Measurements from ENCODE around the gene TNFRSF21.

TNFRSF21 gene

DNA sequence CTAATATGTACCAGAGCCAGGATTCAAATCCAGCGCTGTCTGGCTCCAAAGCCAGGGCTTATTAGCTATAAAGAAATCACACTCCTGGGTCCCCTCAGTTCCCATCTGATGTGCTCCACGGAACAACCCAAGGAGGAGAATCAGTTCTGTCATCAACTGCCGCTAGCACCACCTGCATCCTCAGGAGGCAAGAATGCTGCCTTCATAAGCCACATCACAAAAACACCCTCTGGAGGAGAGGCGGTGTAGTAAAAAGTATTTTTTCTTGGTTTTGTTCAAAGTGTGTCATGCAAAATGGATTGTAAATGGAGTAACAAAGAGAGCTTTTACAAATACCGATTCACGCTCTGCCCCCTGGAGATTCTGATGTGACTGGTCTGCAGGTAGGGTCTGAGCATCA is 57.1 kb downstream of the TNFRSF21 start:
- no peak overlapping the region for H3K27ac ChIP-seq (ENCODE audit: low read length)
- H3K9ac ChIP-seq (ENCODE audit: low read length in 2 of 2) = no peak overlapping the region
- no peak overlapping the region for H3K4me3 ChIP-seq (ENCODE audit: low read length in 2 of 2)
- peaks cover 3 to 7% of the 10 kb centered on the region in 2 donors for H3K36me3 ChIP-seq (ENCODE audit: control insufficient read depth in 2 of 2, insufficient read depth in 2 of 2, low read length in 2 of 2)
- H3K4me1 ChIP-seq (ENCODE audit: control insufficient read depth, insufficient read depth, low read length) = peaks cover 3% of the 10 kb centered on the region
- H3K27me3 ChIP-seq (ENCODE audit: control insufficient read depth in 1 of 2, insufficient read depth in 2 of 2, low read length in 2 of 2) = no peaks in the 10 kb centered on the region
- no peaks in the 10 kb centered on the region for H3K9me3 ChIP-seq (ENCODE audit: control insufficient read depth in 2 of 2, low read length in 2 of 2)

DNA sequence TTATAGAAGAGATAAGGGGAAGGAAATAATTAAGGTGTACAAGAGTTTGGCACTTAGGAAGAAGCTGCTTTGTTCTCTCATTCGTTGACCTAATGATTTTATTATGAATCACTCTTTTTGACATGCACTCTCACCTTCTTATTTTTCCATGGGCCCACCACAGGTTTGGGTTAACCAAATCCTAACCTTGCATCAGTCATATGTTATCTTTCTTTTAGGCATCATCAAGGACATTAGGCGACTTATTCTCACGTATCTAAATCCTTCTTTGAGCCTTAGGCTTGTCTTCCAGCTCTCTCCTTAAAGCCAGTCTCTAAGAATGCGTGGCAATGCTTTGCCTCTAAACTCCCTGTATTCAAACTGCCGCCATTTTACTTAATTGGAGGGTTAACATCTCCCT is 58.3 kb downstream of the TNFRSF21 start:
- peaks cover 3 to 7% of the 10 kb centered on the region in 2 donors for H3K36me3 ChIP-seq (ENCODE audit: control insufficient read depth in 2 of 2, insufficient read depth in 2 of 2, low read length in 2 of 2)
- peaks cover 3% of the 10 kb centered on the region for H3K4me1 ChIP-seq (ENCODE audit: control insufficient read depth, insufficient read depth, low read length)
- no peak overlapping the region for H3K4me3 ChIP-seq (ENCODE audit: low read length in 2 of 2)
- H3K27me3 ChIP-seq (ENCODE audit: control insufficient read depth in 1 of 2, insufficient read depth in 2 of 2, low read length in 2 of 2) = no peaks in the 10 kb centered on the region
- no peak overlapping the region for H3K27ac ChIP-seq (ENCODE audit: low read length)
- no peaks in the 10 kb centered on the region for H3K9me3 ChIP-seq (ENCODE audit: control insufficient read depth in 2 of 2, low read length in 2 of 2)
- no peak overlapping the region for H3K9ac ChIP-seq (ENCODE audit: low read length in 2 of 2)

DNA sequence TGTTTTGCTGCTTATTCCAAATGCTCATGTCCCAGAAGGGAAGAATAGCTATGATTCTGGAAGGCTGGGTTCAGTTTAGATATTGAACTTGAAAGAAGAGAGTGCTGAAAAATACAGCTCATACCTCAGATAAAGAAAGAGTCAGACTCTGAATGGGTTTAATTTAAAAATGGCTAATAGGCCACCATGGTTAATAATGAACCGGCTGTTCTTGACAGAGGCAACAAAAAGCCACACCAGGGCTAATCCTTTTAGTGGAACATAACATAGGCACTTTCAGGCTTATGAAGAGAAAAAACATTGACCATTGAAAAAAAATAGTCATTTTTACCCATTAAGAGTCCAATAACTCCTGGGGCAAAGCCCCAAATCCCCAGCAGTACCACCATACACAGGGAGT is 59.4 kb downstream of the TNFRSF21 start:
- H3K27ac ChIP-seq (ENCODE audit: low read length) = no peak overlapping the region
- H3K4me1 ChIP-seq (ENCODE audit: control insufficient read depth, insufficient read depth, low read length) = peaks cover 3% of the 10 kb centered on the region
- H3K4me3 ChIP-seq (ENCODE audit: low read length in 2 of 2) = no peak overlapping the region
- no peak overlapping the region for H3K9ac ChIP-seq (ENCODE audit: low read length in 2 of 2)
- no peaks in the 10 kb centered on the region for H3K9me3 ChIP-seq (ENCODE audit: control insufficient read depth in 2 of 2, low read length in 2 of 2)
- H3K36me3 ChIP-seq (ENCODE audit: control insufficient read depth in 2 of 2, insufficient read depth in 2 of 2, low read length in 2 of 2) = peaks cover 3 to 7% of the 10 kb centered on the region in 2 donors
- no peaks in the 10 kb centered on the region for H3K27me3 ChIP-seq (ENCODE audit: control insufficient read depth in 1 of 2, insufficient read depth in 2 of 2, low read length in 2 of 2)

DNA sequence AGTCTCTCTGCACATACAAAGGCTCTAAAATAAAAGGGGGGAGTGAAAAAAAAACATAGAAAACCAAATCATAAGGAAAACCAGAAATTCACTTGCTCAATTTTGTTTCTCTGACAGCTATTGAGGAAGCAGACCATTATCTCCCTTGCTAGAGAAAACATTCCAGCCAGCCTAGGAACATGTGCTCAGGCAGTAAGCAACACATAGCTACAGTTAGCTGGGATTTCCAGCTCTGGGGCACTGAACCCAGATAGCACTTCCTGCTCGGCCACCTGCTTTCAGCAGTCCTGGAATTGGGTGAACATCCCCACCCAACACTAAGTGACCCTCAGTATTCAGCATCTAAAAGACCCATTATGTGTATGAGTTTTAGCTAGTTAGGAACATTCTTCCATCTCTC is 61.3 kb downstream of the TNFRSF21 start:
- no peak overlapping the region for H3K4me3 ChIP-seq (ENCODE audit: low read length in 2 of 2)
- no peaks in the 10 kb centered on the region for H3K27me3 ChIP-seq (ENCODE audit: control insufficient read depth in 1 of 2, insufficient read depth in 2 of 2, low read length in 2 of 2)
- no peak overlapping the region for H3K27ac ChIP-seq (ENCODE audit: low read length)
- peaks cover 3% of the 10 kb centered on the region for H3K4me1 ChIP-seq (ENCODE audit: control insufficient read depth, insufficient read depth, low read length)
- peaks cover 3 to 7% of the 10 kb centered on the region in 2 donors for H3K36me3 ChIP-seq (ENCODE audit: control insufficient read depth in 2 of 2, insufficient read depth in 2 of 2, low read length in 2 of 2)
- H3K9me3 ChIP-seq (ENCODE audit: control insufficient read depth in 2 of 2, low read length in 2 of 2) = no peaks in the 10 kb centered on the region
- no peak overlapping the region for H3K9ac ChIP-seq (ENCODE audit: low read length in 2 of 2)

DNA sequence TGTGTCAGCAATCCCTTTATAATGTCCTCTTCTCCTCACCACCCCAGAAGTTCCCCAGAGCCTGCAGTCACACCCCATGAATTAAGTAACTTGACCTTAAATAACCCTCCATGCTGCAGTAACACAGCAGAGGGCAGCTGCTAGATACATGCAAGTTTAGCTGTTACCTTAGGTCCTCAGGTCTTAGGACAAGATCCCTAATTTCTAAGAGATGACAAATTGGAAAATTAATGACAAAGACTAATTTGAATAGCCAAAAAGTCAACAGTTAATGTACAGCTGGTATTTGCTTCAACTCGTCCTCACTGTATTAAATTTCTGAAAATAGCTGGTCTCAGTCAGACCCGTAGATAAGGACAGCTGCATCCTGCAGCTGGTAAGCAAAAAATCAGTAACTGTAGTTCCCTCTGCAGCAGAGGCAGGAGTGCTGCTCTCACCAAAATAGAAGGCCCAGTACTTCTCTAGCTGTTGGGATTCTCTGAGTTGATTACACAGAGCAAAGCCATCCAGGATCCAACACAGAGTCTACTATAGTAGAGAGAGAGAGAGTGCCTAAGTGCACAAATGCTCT is 62.4 kb downstream of the TNFRSF21 start:
- H3K4me1 ChIP-seq (ENCODE audit: control insufficient read depth, insufficient read depth, low read length) = peaks cover 4% of the 10 kb centered on the region

DNA sequence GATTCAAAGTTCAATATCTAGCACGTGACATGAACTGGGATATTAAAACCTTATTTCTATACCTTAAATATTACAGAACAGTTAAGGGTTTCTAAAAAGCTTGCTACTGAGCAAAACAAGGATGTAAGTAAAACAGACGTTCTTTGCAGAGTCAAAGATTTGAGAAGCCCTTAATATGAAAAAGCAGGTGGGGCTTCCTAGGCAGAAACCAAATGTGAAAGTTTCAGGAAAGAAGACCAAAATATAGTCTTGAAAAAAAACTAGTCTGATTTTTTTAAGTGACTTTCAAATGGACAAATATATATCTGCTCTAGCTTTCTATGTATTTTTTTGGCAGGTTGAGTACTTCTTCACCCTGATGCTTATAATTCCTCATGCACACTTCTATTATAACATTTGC is 63.2 kb downstream of the TNFRSF21 start:
- H3K4me1 ChIP-seq (ENCODE audit: control insufficient read depth, insufficient read depth, low read length) = peaks cover 10% of the 10 kb centered on the region
- no peaks in the 10 kb centered on the region for H3K9me3 ChIP-seq (ENCODE audit: control insufficient read depth in 2 of 2, low read length in 2 of 2)
- no peak overlapping the region for H3K9ac ChIP-seq (ENCODE audit: low read length in 2 of 2)
- H3K4me3 ChIP-seq (ENCODE audit: low read length in 2 of 2) = no peak overlapping the region
- H3K27me3 ChIP-seq (ENCODE audit: control insufficient read depth in 1 of 2, insufficient read depth in 2 of 2, low read length in 2 of 2) = no peaks in the 10 kb centered on the region
- no peak overlapping the region for H3K27ac ChIP-seq (ENCODE audit: low read length)
- H3K36me3 ChIP-seq (ENCODE audit: control insufficient read depth in 2 of 2, insufficient read depth in 2 of 2, low read length in 2 of 2) = no peaks in the 10 kb centered on the region

More for the DNA sequence above, 62.4 kb downstream of the TNFRSF21 start:
- Histone ChIP-seq H3K9me3 (ENCODE audit: control insufficient read depth in 2 of 2, low read length in 2 of 2) (no peaks in the 10 kb centered on the region), H3K4me3 (ENCODE audit: low read length in 2 of 2) (no peak overlapping the region), H3K9ac (ENCODE audit: low read length in 2 of 2) (no peak overlapping the region), H3K27me3 (ENCODE audit: control insufficient read depth in 1 of 2, insufficient read depth in 2 of 2, low read length in 2 of 2) (no peaks in the 10 kb centered on the region), H3K36me3 (ENCODE audit: control insufficient read depth in 2 of 2, insufficient read depth in 2 of 2, low read length in 2 of 2) (peaks cover 0 to 3% of the 10 kb centered on the region in 2 donors), H3K27ac (ENCODE audit: low read length) (no peak overlapping the region)

DNA sequence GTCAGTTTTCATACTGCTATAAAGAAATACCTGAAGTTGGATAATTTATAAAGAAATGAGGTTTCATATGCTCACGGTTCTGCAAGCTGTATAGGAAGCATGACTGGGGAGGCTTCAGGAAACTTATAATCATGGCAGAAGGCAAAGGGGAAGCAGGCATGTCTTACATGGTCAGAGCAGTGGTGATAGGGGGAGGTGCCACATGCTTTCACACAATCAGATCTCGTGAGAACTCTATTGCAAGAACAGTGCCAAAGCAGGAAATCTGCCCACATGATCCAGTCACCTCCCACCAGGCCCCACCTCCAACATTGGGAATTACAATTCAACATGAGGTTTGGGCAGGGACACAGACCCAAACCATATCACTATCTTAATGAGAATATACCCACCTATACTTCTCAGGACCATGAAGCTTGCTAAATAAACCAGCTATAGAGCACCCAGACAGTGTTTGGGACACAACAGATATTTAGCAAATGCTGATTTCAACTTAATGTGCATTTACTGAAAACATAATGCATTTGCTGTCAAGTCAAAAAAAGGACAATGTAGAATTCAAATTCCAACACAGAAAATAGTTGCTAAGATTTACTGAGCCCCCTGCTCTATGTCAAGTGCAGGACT is 63.8 kb downstream of the TNFRSF21 start:
- Histone ChIP-seq H3K36me3 (ENCODE audit: control insufficient read depth in 2 of 2, insufficient read depth in 2 of 2, low read length in 2 of 2) (no peaks in the 10 kb centered on the region), H3K9ac (ENCODE audit: low read length in 2 of 2) (no peak overlapping the region), H3K27me3 (ENCODE audit: control insufficient read depth in 1 of 2, insufficient read depth in 2 of 2, low read length in 2 of 2) (no peaks in the 10 kb centered on the region), H3K9me3 (ENCODE audit: control insufficient read depth in 2 of 2, low read length in 2 of 2) (no peaks in the 10 kb centered on the region), H3K4me1 (ENCODE audit: control insufficient read depth, insufficient read depth, low read length) (peaks cover 10% of the 10 kb centered on the region), H3K27ac (ENCODE audit: low read length) (no peak overlapping the region), H3K4me3 (ENCODE audit: low read length in 2 of 2) (no peak overlapping the region)

DNA sequence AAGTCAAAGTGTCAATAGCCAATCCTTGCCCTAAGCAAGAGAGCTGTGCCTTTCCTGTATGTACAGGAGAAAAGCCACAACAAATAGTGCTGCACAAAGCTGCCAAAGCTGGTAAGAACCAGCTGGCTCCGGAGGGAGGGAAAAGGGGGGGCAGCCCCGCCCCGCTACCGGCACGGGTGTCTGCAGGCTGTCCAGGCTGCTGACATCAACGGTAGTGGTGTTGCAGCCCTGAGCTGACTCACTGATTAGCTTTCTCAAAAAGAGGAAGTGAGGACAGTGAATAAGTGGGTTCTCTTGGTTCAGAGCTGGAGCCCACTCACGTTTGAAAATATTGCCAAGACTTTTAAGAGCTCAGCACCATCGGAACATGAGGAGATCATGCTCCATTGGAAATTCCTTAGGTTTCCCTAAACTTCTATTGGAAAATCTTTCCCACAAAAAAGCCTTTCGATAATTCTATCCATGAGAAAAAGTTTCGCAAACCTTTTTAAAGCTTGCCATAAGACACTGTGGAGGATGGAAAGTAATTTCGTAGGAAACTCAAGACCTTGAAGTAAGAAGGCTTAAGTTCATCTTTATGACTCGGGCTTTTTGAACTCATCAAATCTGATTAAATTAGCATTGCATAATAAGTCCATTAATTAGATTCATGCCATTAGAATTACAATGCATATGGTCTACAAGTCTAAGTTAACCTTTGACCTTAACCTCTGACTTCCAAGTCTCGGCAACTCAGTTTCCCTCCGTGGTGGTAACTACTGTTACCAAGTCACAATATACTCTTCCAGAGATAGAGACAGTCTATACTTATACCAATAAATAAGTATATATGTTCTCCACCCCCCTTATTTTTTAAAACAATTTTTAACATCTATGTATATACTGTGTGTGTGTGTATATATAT is 67.0 kb downstream of the TNFRSF21 start:
- Histone ChIP-seq H3K27ac (ENCODE audit: low read length) (peak overlapping the region; percentile 70), H3K4me1 (ENCODE audit: control insufficient read depth, insufficient read depth, low read length) (peaks cover 7% of the 10 kb centered on the region), H3K4me3 (ENCODE audit: low read length in 2 of 2) (peak overlapping the region in 1 of 2 donors; percentile 10)

DNA sequence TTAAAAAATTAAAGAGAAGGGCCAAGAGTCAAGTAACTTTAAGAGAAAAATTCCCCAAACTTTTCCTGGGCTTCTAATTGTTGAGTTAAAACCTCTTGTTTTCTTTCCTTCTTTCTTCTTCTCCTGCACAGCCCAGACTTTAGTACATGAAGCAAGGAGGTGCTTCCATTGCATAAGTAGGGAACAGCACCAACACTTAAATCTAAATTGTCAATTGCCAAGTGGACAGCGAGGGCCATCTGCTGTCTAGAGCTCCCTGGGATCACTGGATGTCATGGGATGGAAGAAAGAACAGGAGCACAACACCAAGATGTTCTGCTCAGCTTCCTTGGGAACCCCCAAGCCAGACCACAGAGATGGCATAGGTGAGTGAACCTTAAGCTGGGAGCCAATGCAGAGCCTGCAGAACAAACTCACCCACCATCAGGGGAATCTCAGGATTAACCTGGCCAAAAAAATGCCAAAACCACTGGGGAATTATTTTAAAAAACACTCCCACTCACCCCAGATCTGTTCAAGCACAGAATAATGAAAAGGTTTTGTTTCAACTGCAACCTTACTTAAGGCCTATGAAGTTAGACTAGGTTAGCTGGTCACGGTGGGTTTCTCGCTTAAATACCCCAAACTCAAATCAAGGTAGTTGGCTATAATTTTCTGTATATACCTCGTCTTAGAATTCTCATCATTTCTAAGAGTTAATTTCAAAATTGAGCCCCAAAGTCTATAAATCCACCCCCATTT is 67.8 kb downstream of the TNFRSF21 start:
- no peaks in the 10 kb centered on the region for H3K36me3 ChIP-seq (ENCODE audit: control insufficient read depth in 2 of 2, insufficient read depth in 2 of 2, low read length in 2 of 2)
- peaks cover 7% of the 10 kb centered on the region for H3K4me1 ChIP-seq (ENCODE audit: control insufficient read depth, insufficient read depth, low read length)
- H3K9me3 ChIP-seq (ENCODE audit: control insufficient read depth in 2 of 2, low read length in 2 of 2) = no peaks in the 10 kb centered on the region
- peak overlapping the region in 1 of 2 donors; percentile 29 for H3K9ac ChIP-seq (ENCODE audit: low read length in 2 of 2)
- H3K27me3 ChIP-seq (ENCODE audit: control insufficient read depth in 1 of 2, insufficient read depth in 2 of 2, low read length in 2 of 2) = no peaks in the 10 kb centered on the region
- H3K4me3 ChIP-seq (ENCODE audit: low read length in 2 of 2) = peak overlapping the region in 1 of 2 donors; percentile 10
- H3K27ac ChIP-seq (ENCODE audit: low read length) = peak overlapping the region; percentile 70

More for the DNA sequence above, 67.0 kb downstream of the TNFRSF21 start:
- Histone ChIP-seq H3K36me3 (ENCODE audit: control insufficient read depth in 2 of 2, insufficient read depth in 2 of 2, low read length in 2 of 2) (no peaks in the 10 kb centered on the region), H3K27me3 (ENCODE audit: control insufficient read depth in 1 of 2, insufficient read depth in 2 of 2, low read length in 2 of 2) (no peaks in the 10 kb centered on the region), H3K9ac (ENCODE audit: low read length in 2 of 2) (peak overlapping the region in 1 of 2 donors; percentile 29), H3K9me3 (ENCODE audit: control insufficient read depth in 2 of 2, low read length in 2 of 2) (no peaks in the 10 kb centered on the region)

DNA sequence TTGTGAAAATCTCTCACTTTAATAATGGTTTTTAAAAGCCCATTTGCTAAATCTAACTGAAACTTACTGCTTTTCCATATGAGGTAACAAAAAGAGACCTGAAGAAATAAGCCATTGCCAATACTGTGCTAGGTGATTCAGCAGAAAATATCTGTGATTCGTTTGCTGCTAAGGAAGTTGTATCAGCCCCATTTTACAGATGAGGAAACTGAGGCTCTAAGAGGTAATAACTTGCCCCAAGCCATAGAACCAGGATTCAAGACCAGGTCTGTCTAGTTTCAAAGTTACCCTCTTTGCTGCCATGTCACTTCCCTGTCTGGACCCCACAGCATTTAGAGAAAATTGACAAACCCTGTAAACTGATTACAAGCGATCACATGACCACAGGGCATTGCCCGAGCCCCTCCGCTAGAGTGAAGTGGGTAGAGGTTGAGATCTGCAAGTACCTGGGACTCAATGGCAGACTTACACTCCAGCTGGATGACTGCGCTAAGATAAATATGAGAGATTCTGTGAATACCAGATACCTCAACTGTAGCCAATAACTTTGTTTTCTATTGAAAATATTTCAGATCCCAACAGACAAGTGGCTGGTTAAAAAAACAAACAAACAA is 69.3 kb downstream of the TNFRSF21 start:
- no peak overlapping the region for H3K27ac ChIP-seq (ENCODE audit: low read length)

More for the DNA sequence above, 69.3 kb downstream of the TNFRSF21 start:
- H3K27me3 ChIP-seq (ENCODE audit: control insufficient read depth in 1 of 2, insufficient read depth in 2 of 2, low read length in 2 of 2) = no peaks in the 10 kb centered on the region
- H3K4me3 ChIP-seq (ENCODE audit: low read length in 2 of 2) = no peak overlapping the region
- H3K9me3 ChIP-seq (ENCODE audit: control insufficient read depth in 2 of 2, low read length in 2 of 2) = no peaks in the 10 kb centered on the region
- H3K4me1 ChIP-seq (ENCODE audit: control insufficient read depth, insufficient read depth, low read length) = peaks cover 13% of the 10 kb centered on the region
- H3K36me3 ChIP-seq (ENCODE audit: control insufficient read depth in 2 of 2, insufficient read depth in 2 of 2, low read length in 2 of 2) = no peaks in the 10 kb centered on the region
- H3K9ac ChIP-seq (ENCODE audit: low read length in 2 of 2) = no peak overlapping the region
